Kidney epithelial cell (primary cell): ENCODE data around the gene GLCE. TPM values are rescaled to one million over a fixed set of nuclear protein-coding genes. Genes with fewer than 3 reads are reported as not detected.

Source experiments
- DNase-seq: peaks from one replicate; pipeline ENCODE4 v3.0.0-alpha.2; 2010; ENCODE audit warnings: low read depth
- H3K27me3 ChIP-seq: 2 replicates; pipeline ENCODE4 v1.6.0; 2011; ENCODE audit warnings: low read length; ENCODE audit not compliant: control insufficient read depth, insufficient read depth
- H3K36me3 ChIP-seq: 2 replicates; pipeline ENCODE4 v1.5.1; 2011; ENCODE audit warnings: low read length; ENCODE audit not compliant: control insufficient read depth, insufficient read depth
- H3K4me3 ChIP-seq: 2 replicates; pipeline ENCODE4 v1.5.1; 2011; ENCODE audit warnings: low read depth, mild to moderate bottlenecking, control low read depth, low read length
- total RNA-seq: library from RNA; depleted of rRNA; stranded (reverse); fragments of >200 nt; gene quantifications from 2 replicates; pipeline ENCODE4 v1.2.3, GENCODE V29; 2015
- TF ChIP-seq, protein P1 (sequence below): IDR thresholded peaks from 2 replicates; pipeline ENCODE4 v1.5.1; 2011; ENCODE audit warnings: mild to moderate bottlenecking, moderate library complexity, low read length, control low read depth, inconsistent platforms; ENCODE audit not compliant: insufficient read depth, poor library complexity, severe bottlenecking

Gene GLCE
- total RNA-seq, 1 donor from 2014 or later = 11.0 TPM

DNA sequence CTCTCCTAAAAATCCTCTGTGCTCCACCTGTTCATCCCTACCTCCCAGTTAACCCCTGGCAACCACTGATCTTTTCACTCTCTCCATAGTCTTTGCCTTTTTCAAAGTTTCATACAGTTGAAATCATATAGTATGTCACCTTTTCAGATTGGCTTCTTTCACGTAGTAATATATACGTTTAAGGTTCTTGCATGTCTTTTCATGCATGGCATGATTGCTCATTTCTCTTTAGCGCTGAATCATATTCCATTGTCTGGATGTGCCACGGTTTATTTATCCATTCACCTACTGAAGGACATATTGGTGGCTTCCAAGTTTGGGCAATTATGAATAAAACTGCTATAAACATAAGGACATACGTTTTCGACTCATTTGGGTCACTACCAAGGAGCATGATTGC, 28.7 kb downstream of the GLCE start:
- Histone ChIP-seq H3K27me3 (no peaks in the 10 kb centered on the region), H3K4me3 (no peak overlapping the region), H3K36me3 (no peaks in the 10 kb centered on the region)
- TF ChIP-seq, protein P1, sequence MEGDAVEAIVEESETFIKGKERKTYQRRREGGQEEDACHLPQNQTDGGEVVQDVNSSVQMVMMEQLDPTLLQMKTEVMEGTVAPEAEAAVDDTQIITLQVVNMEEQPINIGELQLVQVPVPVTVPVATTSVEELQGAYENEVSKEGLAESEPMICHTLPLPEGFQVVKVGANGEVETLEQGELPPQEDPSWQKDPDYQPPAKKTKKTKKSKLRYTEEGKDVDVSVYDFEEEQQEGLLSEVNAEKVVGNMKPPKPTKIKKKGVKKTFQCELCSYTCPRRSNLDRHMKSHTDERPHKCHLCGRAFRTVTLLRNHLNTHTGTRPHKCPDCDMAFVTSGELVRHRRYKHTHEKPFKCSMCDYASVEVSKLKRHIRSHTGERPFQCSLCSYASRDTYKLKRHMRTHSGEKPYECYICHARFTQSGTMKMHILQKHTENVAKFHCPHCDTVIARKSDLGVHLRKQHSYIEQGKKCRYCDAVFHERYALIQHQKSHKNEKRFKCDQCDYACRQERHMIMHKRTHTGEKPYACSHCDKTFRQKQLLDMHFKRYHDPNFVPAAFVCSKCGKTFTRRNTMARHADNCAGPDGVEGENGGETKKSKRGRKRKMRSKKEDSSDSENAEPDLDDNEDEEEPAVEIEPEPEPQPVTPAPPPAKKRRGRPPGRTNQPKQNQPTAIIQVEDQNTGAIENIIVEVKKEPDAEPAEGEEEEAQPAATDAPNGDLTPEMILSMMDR = no peak
- no peak for DNase-seq

DNA sequence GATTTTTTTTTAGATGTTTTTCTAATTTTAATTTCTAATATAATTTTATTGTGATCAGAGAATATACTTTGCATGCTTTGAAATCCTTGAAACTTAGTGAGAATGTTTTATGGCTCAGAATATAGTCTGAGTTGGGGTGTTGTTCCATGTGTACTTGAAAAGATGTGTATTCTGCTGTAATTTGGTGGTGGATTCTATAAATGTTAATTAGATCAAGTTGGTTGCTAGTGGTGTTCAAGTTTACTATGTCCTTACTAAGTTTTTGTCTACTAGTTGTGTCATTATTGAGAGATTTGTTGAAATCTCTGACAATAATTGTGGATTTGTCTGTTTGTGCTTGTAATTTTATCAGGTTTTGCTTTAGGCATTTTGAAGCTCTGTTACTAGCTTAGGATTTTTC, 29.7 kb downstream of the GLCE start:
- TF ChIP-seq, protein P1 = no peak
- H3K36me3 ChIP-seq = no peaks in the 10 kb centered on the region
- H3K27me3 ChIP-seq = no peaks in the 10 kb centered on the region
- DNase-seq = no peak
- H3K4me3 ChIP-seq = no peak overlapping the region

DNA sequence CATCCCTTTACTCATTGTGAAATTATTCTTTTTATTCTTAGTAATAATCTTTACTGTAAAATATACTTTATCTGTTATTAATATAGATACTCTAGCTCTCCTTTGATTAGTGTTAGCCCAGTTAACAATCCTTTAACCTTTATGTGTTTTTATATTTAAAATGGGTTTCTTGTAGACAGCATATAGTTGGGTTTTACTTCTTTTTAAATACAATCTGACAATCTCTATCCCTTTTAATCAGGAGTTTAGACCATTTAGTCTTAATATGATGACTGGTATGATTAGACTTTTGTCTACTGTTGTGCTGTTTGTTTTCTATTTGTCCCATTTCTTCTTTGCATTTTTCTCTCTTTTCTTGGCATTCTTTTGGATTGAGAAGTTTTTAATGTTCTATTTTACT, 30.1 kb downstream of the GLCE start:
- TF ChIP-seq, protein P1 = no peak
- H3K4me3 ChIP-seq = no peak overlapping the region
- no peaks in the 10 kb centered on the region for H3K36me3 ChIP-seq
- DNase-seq = no peak
- H3K27me3 ChIP-seq = no peaks in the 10 kb centered on the region

DNA sequence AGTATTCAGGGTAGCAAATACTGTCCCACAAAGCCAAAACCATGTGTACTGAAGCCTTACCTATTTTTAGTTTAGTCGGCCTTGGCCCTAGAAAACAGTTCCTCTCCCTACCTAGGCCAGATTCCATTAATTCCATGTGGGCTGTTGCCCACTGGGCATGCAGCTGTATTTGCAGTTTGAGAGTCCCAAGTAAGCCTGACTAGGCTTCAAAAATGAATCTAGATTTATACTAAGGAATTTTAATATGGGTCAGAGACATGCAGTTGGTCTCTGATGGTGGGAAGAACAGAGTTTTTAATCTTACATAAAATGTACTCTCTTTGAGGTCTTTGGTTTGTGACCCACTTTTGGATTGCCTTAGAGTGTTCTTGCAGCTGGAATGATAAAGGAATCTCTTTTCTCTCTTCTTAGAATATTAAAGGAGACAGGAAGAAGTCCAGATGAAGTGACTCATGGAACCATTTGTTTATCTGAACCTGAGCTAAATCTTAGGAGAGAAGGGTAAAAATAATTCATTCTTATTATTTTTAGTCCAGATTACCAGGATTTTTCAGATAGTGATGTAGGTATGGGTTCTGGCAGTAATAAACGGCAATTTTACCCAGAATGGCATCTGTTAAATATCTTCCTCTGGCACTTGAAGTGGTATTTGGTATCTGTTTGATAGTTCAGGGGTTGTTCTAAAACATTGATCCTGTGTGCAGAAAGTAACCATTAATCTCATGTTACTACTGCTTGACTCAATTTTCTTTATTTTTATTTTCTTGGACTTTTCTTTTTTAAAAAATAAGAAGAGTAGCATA, 33.8 kb downstream of the GLCE start:
- no peak for DNase-seq
- TF ChIP-seq, protein P1 = no peak
- Histone ChIP-seq H3K27me3 (no peaks in the 10 kb centered on the region), H3K36me3 (no peaks in the 10 kb centered on the region), H3K4me3 (no peak overlapping the region)

GRCh38 chr15:69194854-69195253, 34.4 kb downstream of the GLCE start:
- TF ChIP-seq, protein P1 = no peak

More at GRCh38 chr15:69194854-69195253, 34.4 kb downstream of the GLCE start:
- no peak for DNase-seq
- Histone ChIP-seq H3K4me3 (no peak overlapping the region), H3K36me3 (no peaks in the 10 kb centered on the region), H3K27me3 (no peaks in the 10 kb centered on the region)
